Stimulated activated naive CD8-positive, alpha-beta T cell treated with anti-CD3 and anti-CD28 coated beads, Interleukin-15, amount 100 ng/mL, for 72 hours (primary cell): Measurements from ENCODE around the gene CES4A.
"Not testable (repeated sequence)": the region's sequence is repeated elsewhere in the genome, so short reads cannot be mapped to it uniquely, and the experiment has no call there.

Source experiments
- ATAC-seq: fragments of 150-1000 bp; cut with Tn5 transposase; 2 replicates; pipeline ENCODE4 v1.10.0; 2021; ENCODE audit warnings: mild to moderate bottlenecking, moderate library complexity
- DNase-seq, 2 donors: peaks; one replicate each; pipeline ENCODE4 v3.0.0; 2021 to 2022
- H3K27ac Mint-ChIP-seq, 2 donors: one replicate each; pipeline ENCODE4 v1.8.0; 2022; ENCODE audit warnings: mild to moderate bottlenecking in 2 of 2, mixed read lengths in 2 of 2, moderate library complexity in 2 of 2
- H3K27me3 Mint-ChIP-seq: one replicate; pipeline ENCODE4 v1.8.0; 2022; ENCODE audit warnings: mixed read lengths
- H3K4me1 Mint-ChIP-seq: one replicate; pipeline ENCODE4 v1.8.0; 2022; ENCODE audit warnings: mild to moderate bottlenecking, mixed read lengths
- H3K4me3 Mint-ChIP-seq, 2 donors: one replicate each; pipeline ENCODE4 v1.8.0; 2022; ENCODE audit warnings: mild to moderate bottlenecking in 2 of 2, mixed read lengths in 2 of 2, moderate library complexity in 1 of 2
- H3K9me3 Mint-ChIP-seq, 2 donors: one replicate each; pipeline ENCODE4 v1.8.0; 2022; ENCODE audit warnings: mixed read lengths in 2 of 2

The CES4A gene

DNA sequence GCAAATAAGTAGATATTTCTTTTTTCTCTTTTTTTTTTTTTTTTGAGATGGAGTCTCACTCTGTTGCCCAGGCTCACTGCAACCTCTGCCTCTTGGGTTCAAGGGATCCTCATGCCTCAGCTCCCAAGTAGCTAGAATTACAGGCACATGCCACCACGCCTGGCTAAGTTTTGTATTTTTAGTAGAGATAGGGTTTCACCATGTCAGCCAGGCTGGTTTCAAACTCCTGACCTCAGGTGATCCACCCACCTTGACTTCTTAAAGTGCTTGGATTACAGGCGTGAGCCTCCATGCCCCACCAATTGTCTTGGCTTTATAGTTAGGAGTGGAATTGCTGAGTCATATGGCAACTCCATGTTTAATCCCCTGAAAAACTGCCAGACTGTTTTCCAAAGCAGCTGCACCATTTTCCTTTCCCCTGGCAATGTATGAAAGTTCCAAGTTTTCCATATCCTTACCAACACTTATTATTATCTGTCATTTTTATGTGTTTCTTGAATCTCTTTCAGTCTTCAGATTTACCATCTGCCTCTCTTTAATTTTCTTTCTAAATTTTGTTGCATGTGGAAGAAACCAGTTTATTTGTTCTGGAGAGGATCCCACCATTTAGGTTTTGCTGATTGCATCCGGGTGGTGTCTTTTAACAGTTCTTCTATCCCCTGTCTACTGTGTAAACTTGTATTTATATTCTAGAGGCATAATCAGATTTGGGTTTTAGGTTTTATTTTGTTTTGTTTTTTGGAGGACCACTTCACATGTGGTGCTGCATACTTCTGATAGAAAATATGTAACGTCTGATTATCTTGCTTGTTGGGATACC, 37.2 kb upstream of the CES4A start:
- peaks cover 56% of the 10 kb centered on the region for H3K4me1 Mint-ChIP-seq
- DNase-seq (no peak), ATAC-seq (no peak)
- peak overlapping the region in 1 of 2 donors; percentile 68 for H3K27ac Mint-ChIP-seq
- peak overlapping the region in 1 of 2 donors; percentile 2 for H3K4me3 Mint-ChIP-seq
- H3K9me3 Mint-ChIP-seq: no peaks in the 10 kb centered on the region
- H3K27me3 Mint-ChIP-seq: peaks cover 66% of the 10 kb centered on the region

- DNase-seq (no peak), ATAC-seq (no peak)
- Mint-ChIP-seq H3K9me3 (no peaks in the 10 kb centered on the region), H3K27me3 (peaks cover 66% of the 10 kb centered on the region), H3K27ac (no peak overlapping the region), H3K4me1 (peaks cover 49% of the 10 kb centered on the region), H3K4me3 (no peak overlapping the region)
These were observed 35.8 kb upstream of the CES4A start for GRCh38 chr16:66952430-66953110.

GRCh38 chr16:66953462-66954096, 34.8 kb upstream of the CES4A start:
- H3K27me3 Mint-ChIP-seq: peaks cover 55% of the 10 kb centered on the region
- H3K27ac Mint-ChIP-seq: peak overlapping the region; percentile 86 to 87
- ATAC-seq (peak; percentile 9), DNase-seq (no peak)
- H3K4me3 Mint-ChIP-seq: no peak overlapping the region
- H3K9me3 Mint-ChIP-seq: no peaks in the 10 kb centered on the region
- peaks cover 49% of the 10 kb centered on the region for H3K4me1 Mint-ChIP-seq

DNA sequence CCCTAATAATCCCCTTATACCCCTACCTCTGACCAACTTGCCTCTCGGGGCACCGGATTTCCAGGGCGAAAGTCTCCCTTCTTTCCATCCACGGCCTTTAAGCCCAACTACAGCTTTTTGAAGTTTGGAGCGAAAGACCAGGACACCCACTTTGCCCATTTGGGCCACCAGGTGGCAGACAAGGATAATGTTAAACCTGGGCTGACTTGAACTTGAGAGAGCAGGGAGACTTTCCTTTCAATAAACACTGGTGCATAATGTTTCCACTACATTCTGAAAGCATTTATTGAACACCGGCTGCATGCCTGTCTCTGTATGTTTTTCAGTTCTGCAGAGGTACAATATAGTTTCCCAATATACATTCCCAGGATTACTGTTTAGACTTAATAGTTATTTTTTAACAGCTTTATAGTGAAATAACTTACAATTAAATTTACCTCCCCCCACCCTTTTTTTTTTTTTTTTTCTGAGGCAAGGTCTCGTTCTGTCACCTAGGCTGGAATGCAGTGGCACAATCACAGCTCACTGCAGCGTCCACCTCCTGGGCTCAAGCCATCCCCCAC, 34.2 kb upstream of the CES4A start:
- Mint-ChIP-seq H3K27me3 (peaks cover 49% of the 10 kb centered on the region), H3K27ac (peak overlapping the region; percentile 86 to 87), H3K9me3 (no peaks in the 10 kb centered on the region), H3K4me3 (no peak overlapping the region), H3K4me1 (peaks cover 49% of the 10 kb centered on the region)
- DNase-seq (peak; percentile 76 to 77), ATAC-seq (peak; percentile 83)

DNA sequence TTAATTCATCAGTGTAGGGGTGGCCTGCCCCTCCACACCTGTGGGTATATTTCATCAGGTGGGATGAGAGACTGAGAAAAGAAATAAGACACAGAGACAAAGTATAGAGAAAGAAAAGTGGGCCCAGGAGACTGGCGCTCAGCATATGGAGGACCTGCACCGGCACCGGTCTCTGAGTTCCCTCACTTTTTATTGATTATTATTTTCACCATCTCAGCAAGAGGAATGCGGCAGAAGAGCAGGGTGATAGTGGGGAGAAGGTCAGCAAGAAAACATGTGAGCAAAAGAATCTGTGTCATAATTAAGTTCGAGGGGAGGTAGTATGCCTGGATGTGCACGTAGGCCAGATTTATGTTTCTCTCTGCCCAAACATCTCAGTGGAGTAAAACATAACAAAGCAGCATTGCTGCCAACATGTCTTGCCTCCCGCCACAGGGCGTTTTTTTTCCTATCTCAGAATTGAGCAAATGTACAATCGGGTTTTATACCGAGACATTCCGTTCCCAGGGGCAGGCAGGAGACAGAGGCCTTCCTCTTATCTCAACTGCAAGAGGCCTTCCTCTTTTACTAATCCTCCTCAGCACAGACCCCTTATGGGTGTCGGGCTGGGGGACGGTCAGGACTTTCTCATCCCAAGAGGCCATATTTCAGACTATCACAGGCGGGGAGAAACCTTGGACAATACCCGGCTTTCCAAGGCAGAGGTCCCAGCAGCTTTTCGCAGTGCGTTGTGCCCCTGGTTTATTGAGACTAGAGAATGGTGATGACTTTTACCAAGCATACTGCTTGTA, 32.8 kb upstream of the CES4A start:
- peaks cover 36% of the 10 kb centered on the region for H3K27me3 Mint-ChIP-seq
- H3K4me3 Mint-ChIP-seq, ATAC-seq, H3K9me3 Mint-ChIP-seq, DNase-seq: not testable (repeated sequence)
- peak overlapping the region in 1 of 2 donors; percentile 52 for H3K27ac Mint-ChIP-seq
- peaks cover 37% of the 10 kb centered on the region for H3K4me1 Mint-ChIP-seq

DNA sequence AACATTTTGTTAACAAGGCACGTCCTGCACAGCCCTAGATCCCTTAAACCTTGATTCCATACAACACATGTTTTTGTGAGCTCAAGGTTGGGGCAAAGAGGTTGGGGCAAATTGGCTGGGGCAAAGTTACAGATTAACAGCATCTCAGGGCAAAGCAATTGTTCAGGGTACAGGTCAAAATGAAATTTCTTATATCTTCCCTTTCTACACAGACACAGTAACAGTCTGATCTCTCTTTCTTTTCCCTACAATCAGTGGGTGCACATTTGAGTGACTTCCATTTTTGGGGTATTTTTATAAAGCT, 32.3 kb upstream of the CES4A start:
- not testable (repeated sequence) for ATAC-seq, H3K9me3 Mint-ChIP-seq, DNase-seq, H3K27ac Mint-ChIP-seq, H3K4me3 Mint-ChIP-seq
- peaks cover 37% of the 10 kb centered on the region for H3K4me1 Mint-ChIP-seq
- H3K27me3 Mint-ChIP-seq: peaks cover 30% of the 10 kb centered on the region

DNA sequence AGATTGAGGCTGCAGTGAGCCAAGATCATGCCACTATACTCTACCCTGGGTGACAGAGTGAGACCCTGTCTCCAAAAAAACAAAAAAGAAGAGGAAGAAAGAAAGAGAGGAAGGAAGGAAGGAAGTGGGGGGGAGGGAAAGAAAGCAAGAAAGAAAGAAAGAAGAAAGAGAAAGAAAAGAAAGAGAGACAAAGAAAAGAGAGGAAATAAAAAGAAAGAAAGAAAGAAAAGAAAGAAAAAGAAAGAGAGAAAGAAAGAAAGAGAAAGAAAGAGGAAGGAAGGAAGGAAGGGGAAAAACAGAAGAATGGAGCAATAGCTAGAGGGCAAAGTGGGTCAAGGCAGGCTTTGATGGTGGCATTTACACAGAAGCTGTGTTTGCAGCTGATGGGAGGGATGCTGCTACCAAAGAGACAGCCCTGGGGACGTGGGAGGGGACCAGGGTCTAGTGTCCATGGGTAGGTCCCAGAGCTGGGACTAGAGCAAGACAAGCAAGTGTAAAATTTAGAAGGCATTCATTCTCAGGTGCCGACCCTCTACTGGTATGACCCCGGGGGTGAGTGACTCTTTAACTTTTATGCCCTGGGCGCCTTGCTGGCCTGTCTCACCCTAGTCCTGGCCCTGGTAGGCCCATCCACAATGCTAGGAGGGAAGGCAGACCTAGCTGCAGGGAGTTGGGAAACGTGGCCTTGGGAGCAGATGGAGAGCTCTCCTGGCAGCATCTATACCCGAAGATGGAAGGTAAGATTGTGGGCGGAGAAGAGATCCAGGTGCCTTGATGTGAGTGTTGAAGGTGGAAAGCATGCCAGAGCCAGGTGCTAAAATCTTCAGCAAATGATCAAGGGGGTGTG, 29.3 kb upstream of the CES4A start:
- no peaks in the 10 kb centered on the region for H3K9me3 Mint-ChIP-seq
- DNase-seq (no peak), ATAC-seq (no peak)
- no peak overlapping the region for H3K27ac Mint-ChIP-seq
- peaks cover 3% of the 10 kb centered on the region for H3K27me3 Mint-ChIP-seq
- no peak overlapping the region for H3K4me3 Mint-ChIP-seq
- peaks cover 34% of the 10 kb centered on the region for H3K4me1 Mint-ChIP-seq

DNA sequence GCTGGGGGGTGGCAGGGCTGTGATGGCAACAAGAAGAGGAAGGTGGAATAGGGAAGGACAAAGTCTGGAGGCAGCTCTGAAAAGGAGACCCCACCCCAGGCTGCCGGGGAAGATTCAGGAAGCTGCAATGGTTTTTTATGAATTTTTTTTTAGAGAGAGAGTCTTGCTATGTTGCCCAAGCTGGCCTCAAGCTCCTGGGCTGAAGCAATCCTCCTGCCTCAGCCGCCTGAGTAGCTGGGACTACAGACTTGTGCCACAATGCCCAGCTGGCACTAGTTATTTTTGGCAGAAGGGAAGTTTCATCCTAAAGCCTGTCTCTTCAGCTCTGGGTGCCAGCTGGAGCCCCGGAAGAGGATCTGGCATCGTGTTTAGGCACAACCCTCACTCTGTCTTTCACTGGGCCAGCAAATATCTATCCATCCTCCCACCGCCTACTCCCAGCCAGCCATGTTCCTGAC, 28.7 kb upstream of the CES4A start:
- ATAC-seq (no peak), DNase-seq (no peak)
- peak overlapping the region in 1 of 2 donors; percentile 37 for H3K27ac Mint-ChIP-seq
- H3K27me3 Mint-ChIP-seq: peaks cover 2% of the 10 kb centered on the region
- no peaks in the 10 kb centered on the region for H3K9me3 Mint-ChIP-seq
- H3K4me1 Mint-ChIP-seq: peaks cover 34% of the 10 kb centered on the region
- H3K4me3 Mint-ChIP-seq: no peak overlapping the region

- peaks cover 34% of the 10 kb centered on the region for H3K4me1 Mint-ChIP-seq
- peak overlapping the region in 1 of 2 donors; percentile 37 for H3K27ac Mint-ChIP-seq
- peaks cover 7% of the 10 kb centered on the region for H3K27me3 Mint-ChIP-seq
- no peak overlapping the region for H3K4me3 Mint-ChIP-seq
- no peak for ATAC-seq
- DNase-seq: no peak
- H3K9me3 Mint-ChIP-seq: no peaks in the 10 kb centered on the region
These were observed 28.1 kb upstream of the CES4A start for GRCh38 chr16:66960270-66960669.

DNA sequence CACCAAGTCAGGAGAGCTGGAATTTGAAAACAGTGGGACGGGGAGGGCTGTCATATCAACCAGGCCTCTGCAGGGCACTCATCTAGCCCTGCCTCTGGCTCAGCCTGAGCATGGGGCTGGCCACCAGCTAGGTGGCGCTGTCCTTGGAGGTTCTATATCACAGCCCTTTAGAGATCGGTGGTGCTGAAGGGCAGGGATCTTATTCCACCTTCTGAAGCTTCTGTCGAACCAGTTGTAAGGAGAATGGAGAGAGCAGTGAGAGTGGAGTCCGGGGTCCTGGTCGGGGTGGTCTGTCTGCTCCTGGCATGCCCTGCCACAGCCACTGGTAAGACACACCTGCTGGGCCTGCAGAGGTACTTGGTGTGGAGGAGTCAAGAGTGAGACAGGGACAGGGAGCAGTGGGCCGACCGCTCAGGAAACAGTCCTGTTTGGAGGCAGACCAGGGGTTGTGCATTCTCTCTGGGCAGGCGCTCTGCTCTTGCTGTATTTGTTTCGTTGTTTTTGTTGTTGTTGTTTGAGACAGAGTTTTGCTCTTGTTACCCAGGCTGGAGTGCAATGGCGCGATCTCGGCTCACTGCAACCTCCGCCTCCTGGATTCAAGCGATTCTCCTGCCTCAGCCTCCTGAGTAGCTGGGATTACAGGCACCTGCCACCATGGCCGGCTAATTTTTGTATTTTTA, 27.2 kb upstream of the CES4A start, which contains the start of gene CES3:
CES3 (plus strand) TSS at position 202 of the 680 bp plus-strand sequence; CDS start at position 244, 42 bp downstream.
- Mint-ChIP-seq H3K27me3 (peaks cover 8% of the 10 kb centered on the region), H3K4me3 (peak within 1 kb of the TSS; percentile 68 to 77), H3K4me1 (peaks cover 34% of the 10 kb centered on the region), H3K9me3 (no peaks in the 10 kb centered on the region), H3K27ac (peak within 1 kb of the TSS; percentile 54 to 55)
- DNase-seq (peak; percentile 70 to 74), ATAC-seq (peak; percentile 98)

DNA sequence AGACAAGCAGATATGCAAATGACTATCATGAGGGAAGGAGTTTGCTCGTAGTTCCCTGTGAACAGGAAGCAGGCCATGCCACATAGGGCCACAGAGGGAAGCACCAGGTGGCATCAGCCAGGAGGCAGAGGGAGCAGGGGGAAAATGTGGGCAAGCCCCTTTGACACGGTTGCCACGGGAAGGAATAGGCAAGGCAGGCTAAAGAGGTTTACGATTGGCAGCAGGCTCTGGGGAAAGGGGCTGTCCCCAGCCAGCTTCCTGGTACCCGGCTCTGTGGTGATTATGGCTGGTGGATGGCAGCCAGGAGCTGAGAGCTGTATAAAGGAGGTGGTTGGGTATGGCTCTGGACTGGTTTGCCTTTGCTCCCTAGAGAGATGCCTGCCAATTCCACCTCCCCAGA, 26.5 kb upstream of the CES4A start:
- Mint-ChIP-seq H3K27ac (peak overlapping the region in 1 of 2 donors; percentile 54), H3K9me3 (no peaks in the 10 kb centered on the region), H3K27me3 (peaks cover 8% of the 10 kb centered on the region), H3K4me3 (peak overlapping the region; percentile 30 to 68), H3K4me1 (peaks cover 34% of the 10 kb centered on the region)
- DNase-seq: no peak
- peak; percentile 44 for ATAC-seq

- Mint-ChIP-seq H3K27me3 (peaks cover 8% of the 10 kb centered on the region), H3K4me1 (peaks cover 18% of the 10 kb centered on the region), H3K27ac (no peak overlapping the region), H3K9me3 (no peaks in the 10 kb centered on the region), H3K4me3 (no peak overlapping the region)
- no peak for ATAC-seq
- no peak for DNase-seq
These were observed 24.3 kb upstream of the CES4A start for GRCh38 chr16:66964049-66964448.

DNA sequence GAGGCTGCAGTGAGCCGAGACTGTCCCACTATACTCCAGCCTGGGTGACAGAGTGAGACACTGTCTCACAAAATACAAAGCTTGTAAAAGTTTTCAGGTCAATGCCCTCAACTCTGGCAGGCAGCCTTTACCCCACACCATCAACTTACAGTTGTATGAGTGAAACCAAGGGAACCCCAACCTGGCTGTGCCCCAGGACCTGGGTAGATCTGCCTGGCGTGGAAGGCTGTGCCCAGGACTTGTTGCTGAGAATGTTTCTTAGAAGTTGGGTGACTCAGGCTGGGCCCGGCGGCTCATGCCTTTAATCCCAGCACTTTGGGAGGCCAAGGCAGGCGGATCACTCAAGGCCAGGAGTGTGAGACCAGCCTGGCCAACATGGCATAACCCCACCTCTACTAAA, 19.5 kb upstream of the CES4A start:
- Mint-ChIP-seq H3K4me3 (no peak overlapping the region), H3K27ac (no peak overlapping the region), H3K27me3 (peaks cover 8% of the 10 kb centered on the region), H3K4me1 (peaks cover 8% of the 10 kb centered on the region), H3K9me3 (no peaks in the 10 kb centered on the region)
- ATAC-seq (no peak), DNase-seq (no peak)
